IPS DF 6.9 (cell line): ENCODE results near the gene TEC.
"Not testable (repeated sequence)": the region's sequence is repeated elsewhere in the genome, so short reads cannot be mapped to it uniquely, and the experiment has no call there.

ENCODE experiments used
- DNase-seq: peaks from one replicate; pipeline ENCODE4 v3.0.0-alpha.2; 2013; ENCODE audit warnings: low read depth, low spot score
- H3K27ac ChIP-seq: one replicate; pipeline ENCODE4 v1.5.1; 2013; ENCODE audit warnings: low read length, control low read depth
- H3K27me3 ChIP-seq: 2 replicates; pipeline ENCODE4 v1.6.1; 2013; ENCODE audit warnings: mild to moderate bottlenecking, low read length; ENCODE audit not compliant: control insufficient read depth, insufficient read depth
- H3K36me3 ChIP-seq: 2 replicates; pipeline ENCODE4 v1.6.1; 2013; ENCODE audit warnings: low read length; ENCODE audit not compliant: control insufficient read depth, insufficient read depth
- H3K4me1 ChIP-seq: 2 replicates; pipeline ENCODE4 v1.6.1; 2013; ENCODE audit warnings: low read length; ENCODE audit not compliant: control insufficient read depth, insufficient read depth
- H3K4me3 ChIP-seq: 2 replicates; pipeline ENCODE4 v1.5.1; 2013; ENCODE audit warnings: mild to moderate bottlenecking, low read length
- H3K9me3 ChIP-seq: 2 replicates; pipeline ENCODE4 v1.6.1; 2013; ENCODE audit warnings: low read length, inconsistent platforms; ENCODE audit not compliant: control insufficient read depth, insufficient read depth
- WGBS: extraction: QIAGEN DNeasy Blood & Tissue Kit; methylation state at CpG from one replicate; pipeline ENCODE4 v1.1.7; 2013; ENCODE audit warnings: mixed read lengths, missing lambda C conversion rate; ENCODE audit not compliant: insufficient read length, insufficient coverage; 5-methylcytosine and 5-hydroxymethylcytosine counted together

The TEC gene

DNA sequence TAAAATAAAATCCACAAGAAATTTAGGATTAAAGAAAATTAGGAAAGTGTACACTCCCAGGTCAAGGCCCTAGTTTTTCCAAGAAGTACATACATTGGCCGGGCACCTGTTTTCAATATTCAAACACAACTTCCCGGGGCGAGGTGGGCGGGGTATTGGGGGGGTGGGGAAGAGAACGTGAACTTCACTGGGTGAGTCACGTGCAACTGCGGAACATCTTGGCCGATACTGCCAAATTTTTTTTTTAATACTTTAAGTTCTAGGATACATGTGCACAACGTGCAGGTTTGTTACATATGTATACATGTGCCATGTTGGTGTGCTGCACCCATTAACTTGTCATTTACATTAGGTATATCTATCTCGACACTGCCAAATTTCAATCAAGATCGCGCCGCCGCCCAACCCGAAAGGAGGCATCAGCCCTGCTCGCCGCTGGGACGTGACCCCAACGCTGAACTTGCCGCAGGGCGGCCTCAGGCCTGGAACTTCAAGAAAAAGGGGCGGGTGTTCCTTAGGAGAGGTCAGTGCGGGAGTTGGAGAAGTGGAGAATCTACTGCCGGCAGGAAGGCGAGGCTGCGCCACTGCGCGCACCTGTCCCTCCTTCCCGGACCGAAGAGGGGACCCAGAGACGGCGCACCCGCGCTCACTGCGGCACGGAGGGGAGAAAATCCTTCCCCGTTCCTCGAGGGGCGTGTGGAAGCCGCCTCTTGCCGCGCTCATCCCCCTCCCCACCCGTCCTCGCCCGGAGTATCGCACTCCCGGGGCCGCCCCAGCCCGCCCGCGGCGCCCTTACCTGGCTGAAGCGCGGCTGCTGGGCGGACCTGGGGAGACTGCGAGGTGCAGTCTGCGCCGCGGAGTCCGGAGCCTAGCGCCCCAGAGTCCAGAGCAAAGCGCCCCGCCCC lies at the start of gene TEC:
TEC (minus strand) TSS at position 883 of the 905 bp plus-strand sequence. CDS start 41,224 bp downstream, outside the sequence.
- Histone ChIP-seq H3K36me3 (no peaks in the 10 kb centered on the region), H3K27me3 (no peaks in the 10 kb centered on the region), H3K27ac (no peak within 1 kb of the TSS), H3K4me3 (peak within 1 kb of the TSS; percentile 57), H3K9me3 (no peaks in the 10 kb centered on the region), H3K4me1 (no peaks in the 10 kb centered on the region)
- DNase-seq: no peak
- no CpG with 5 or more reads among the region's 63 CpGs for whole genome bisulfite sequencing

DNA sequence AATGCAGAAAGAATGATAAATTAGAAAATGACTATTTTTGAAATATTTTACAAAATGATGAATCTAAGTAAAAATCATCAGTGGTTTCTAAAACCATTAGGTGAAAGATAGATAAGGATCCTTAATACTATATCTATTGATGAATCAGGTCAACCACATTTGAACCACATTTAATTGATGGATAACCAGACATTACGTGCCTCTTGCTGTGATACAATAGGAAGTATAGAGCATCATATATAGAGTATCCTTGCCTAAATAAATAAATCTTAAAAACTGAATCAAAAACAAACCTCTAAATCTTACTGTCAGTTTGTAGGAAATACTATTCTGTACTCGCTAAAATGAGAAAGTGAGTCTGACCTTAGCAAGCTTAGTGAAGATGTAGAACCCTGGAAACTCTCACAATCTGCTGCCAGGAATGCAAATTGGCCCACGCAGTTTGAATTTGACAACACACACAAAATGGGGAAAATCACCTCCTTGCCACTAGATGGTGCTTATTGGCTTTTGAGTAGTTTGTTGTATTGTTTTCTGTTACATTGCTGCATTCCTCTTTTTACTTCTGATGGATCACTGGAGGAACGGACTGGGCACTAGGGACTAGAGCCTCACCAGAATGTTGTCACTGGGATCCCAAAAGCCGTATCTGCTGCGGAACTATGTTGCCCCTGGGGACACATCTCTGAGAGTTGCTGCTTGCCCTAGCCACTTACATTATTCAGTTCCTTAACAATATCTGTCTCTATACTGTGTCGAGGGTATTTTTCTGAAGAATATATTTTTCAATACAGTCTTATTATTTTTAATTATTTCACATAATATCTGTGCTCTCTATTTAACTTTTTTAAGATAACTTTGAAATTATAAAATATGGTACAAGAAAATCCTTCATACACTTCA lies 46.3 kb upstream of the TEC start:
- H3K36me3 ChIP-seq: no peaks in the 10 kb centered on the region
- H3K9me3 ChIP-seq: no peaks in the 10 kb centered on the region
- H3K27me3 ChIP-seq: no peaks in the 10 kb centered on the region
- H3K4me3 ChIP-seq: no peak overlapping the region
- no CpG with 5 or more reads among the region's 7 CpGs for WGBS
- no peak overlapping the region for H3K27ac ChIP-seq
- no peak for DNase-seq
- H3K4me1 ChIP-seq: no peaks in the 10 kb centered on the region

DNA sequence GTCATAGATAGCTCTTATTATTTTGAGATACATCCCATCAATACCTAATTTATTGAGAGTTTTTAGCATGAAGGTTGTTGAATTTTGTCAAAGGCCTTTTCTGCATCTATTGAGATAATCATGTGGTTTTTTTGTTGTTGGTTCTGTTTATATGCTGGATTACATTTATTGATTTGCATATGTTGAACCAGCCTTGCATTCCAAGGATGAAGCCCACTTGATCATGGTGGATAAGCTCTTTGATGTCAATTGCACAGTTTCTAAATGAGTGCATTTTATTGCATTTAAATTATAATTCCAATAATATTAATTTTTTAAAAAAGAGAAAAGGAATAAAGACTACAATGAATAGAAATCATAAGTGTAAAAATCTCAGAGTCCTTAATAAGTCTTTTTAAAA lies 45.1 kb upstream of the TEC start:
- DNase-seq, H3K36me3 ChIP-seq, H3K9me3 ChIP-seq, H3K27ac ChIP-seq, H3K4me3 ChIP-seq, H3K27me3 ChIP-seq, H3K4me1 ChIP-seq: not testable (repeated sequence)

DNA sequence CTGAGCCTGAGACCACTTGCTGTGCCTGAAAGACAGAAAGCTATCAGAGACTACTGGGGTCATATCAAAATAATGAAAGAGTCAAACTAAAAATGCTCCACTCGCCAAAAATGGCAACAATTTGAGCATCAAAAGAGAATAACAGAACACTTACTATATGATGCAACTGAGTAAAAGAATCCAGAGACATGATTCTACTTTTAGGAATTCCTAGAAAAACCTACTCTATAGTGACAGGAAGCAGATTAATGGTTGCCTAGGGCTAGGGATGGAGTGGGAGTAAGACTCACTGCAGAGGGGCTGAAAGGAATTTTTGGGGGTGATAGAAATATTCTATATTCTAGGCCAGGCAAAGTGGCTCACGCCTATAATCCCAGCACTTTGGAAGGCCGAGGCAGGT lies 42.3 kb upstream of the TEC start:
- no peaks in the 10 kb centered on the region for H3K36me3 ChIP-seq
- DNase-seq: no peak
- no peaks in the 10 kb centered on the region for H3K9me3 ChIP-seq
- WGBS: no CpG with 5 or more reads among the region's 3 CpGs
- no peak overlapping the region for H3K4me3 ChIP-seq
- H3K27ac ChIP-seq: no peak overlapping the region
- H3K27me3 ChIP-seq: no peaks in the 10 kb centered on the region
- H3K4me1 ChIP-seq: no peaks in the 10 kb centered on the region

DNA sequence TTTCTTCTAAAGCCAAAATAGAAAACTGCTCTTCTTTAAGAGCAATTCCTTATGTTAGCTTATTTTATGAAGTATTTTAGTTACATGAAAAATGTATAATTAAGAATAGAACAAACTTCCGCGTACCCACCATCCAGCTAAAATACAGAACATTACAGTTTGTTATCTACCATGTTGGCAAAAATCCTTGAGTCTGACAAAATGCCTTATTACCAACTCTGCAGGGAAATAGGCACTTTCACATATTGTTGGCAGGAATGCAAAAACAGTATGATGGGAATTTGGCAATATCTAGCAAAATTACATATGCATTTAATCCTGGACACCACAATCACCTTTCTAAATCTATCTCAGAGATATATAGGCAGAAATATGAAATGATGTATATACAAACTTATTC lies 39.3 kb upstream of the TEC start:
- WGBS: no CpG with 5 or more reads among the region's 2 CpGs
- no peaks in the 10 kb centered on the region for H3K36me3 ChIP-seq
- no peak overlapping the region for H3K4me3 ChIP-seq
- H3K27ac ChIP-seq: no peak overlapping the region
- DNase-seq: no peak
- no peaks in the 10 kb centered on the region for H3K9me3 ChIP-seq
- no peaks in the 10 kb centered on the region for H3K27me3 ChIP-seq
- H3K4me1 ChIP-seq: no peaks in the 10 kb centered on the region

DNA sequence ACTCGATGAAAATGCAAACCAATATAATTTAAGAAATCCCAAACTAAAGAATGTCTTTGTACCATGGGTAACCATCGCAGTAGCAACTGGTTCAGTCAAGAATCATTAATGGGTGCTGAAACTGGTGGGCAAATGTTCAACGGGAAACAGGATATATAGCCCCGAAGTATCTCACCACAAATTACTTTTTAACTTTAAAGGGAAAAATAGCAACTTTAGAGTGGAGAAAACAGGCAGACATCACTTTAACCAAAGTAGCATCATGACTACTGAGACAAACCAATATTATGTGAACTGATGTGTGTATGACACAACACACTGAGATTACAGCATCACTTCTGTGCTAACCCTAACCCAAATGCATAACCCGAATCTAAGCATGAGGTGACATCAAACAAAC lies 37.9 kb upstream of the TEC start:
- Histone ChIP-seq H3K4me3 (no peak overlapping the region), H3K27ac (no peak overlapping the region), H3K36me3 (no peaks in the 10 kb centered on the region), H3K9me3 (no peaks in the 10 kb centered on the region), H3K4me1 (no peaks in the 10 kb centered on the region), H3K27me3 (no peaks in the 10 kb centered on the region)
- no peak for DNase-seq
- WGBS: no CpG with 5 or more reads among the region's 5 CpGs

DNA sequence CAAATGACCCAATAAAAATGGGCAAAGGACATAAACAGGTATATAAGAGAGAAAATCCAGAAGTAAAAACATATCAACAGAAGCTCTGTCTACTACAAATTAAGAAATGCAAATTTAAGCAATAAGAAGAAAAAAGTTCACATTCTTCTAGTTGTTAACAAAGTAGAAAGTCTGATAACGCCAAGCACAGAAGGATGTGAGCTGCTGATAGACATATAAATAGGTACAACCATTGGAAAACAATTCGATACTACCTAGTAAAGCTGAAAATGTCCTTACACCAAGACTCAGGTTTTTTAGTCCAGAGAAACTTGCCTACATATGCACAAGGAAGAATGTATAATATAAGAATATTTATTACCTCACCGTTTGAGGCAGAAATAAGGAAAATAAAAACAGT lies 35.9 kb upstream of the TEC start:
- no peak for DNase-seq
- Histone ChIP-seq H3K27ac (no peak overlapping the region), H3K27me3 (no peaks in the 10 kb centered on the region), H3K4me3 (no peak overlapping the region), H3K36me3 (no peaks in the 10 kb centered on the region), H3K9me3 (no peaks in the 10 kb centered on the region), H3K4me1 (no peaks in the 10 kb centered on the region)
- no CpG with 5 or more reads among the region's 3 CpGs for WGBS

DNA sequence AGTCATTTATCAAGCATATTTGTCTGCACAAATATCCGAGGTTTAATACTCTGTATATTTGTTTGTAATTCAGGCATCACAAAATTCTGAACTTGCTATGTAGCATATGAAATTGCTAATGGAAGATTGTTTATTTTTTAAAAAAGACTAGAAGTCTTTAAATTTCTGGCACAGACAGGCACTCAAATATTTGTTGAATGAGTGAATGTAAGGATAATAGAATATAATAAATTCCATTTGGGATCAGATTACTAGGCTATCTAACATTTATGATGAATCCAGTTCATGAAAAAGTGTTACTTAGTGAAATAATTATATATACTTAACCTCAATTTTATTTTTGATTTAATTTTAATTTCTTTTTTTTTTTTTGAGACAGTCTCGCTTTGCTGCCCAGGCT lies 30.4 kb upstream of the TEC start:
- H3K36me3 ChIP-seq: no peaks in the 10 kb centered on the region

DNA sequence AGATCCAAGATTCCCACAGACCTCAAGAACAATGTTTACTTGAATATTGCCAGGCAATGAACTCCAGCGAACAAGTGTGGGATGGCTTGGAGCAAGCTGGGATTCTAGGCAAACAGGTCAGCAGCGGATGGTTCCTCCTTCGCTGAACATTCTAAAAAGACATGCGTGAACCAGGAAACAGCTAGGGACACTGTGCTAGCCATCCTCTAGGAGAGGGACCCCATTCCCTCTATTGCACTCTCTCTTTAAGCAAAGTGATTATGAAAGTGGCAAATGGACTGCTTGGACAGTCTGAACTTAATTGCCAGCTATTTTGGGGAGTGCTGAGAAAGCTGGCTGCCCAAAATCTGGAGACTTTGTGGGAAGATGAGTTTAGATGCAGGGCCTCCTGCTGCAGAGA lies 29.9 kb upstream of the TEC start:
- Histone ChIP-seq H3K27ac (no peak overlapping the region), H3K4me1 (no peaks in the 10 kb centered on the region), H3K4me3 (no peak overlapping the region), H3K27me3 (no peaks in the 10 kb centered on the region), H3K36me3 (no peaks in the 10 kb centered on the region), H3K9me3 (no peaks in the 10 kb centered on the region; the same call in 1 of the 2 replicates)
- WGBS: no CpG with 5 or more reads among the region's 4 CpGs
- no peak for DNase-seq

More for the DNA sequence above, 30.4 kb upstream of the TEC start:
- Histone ChIP-seq H3K4me1 (no peaks in the 10 kb centered on the region), H3K9me3 (no peaks in the 10 kb centered on the region), H3K27me3 (no peaks in the 10 kb centered on the region), H3K27ac (no peak overlapping the region), H3K4me3 (no peak overlapping the region)
- no peak for DNase-seq
- WGBS: no CpG with 5 or more reads among the region's 2 CpGs

DNA sequence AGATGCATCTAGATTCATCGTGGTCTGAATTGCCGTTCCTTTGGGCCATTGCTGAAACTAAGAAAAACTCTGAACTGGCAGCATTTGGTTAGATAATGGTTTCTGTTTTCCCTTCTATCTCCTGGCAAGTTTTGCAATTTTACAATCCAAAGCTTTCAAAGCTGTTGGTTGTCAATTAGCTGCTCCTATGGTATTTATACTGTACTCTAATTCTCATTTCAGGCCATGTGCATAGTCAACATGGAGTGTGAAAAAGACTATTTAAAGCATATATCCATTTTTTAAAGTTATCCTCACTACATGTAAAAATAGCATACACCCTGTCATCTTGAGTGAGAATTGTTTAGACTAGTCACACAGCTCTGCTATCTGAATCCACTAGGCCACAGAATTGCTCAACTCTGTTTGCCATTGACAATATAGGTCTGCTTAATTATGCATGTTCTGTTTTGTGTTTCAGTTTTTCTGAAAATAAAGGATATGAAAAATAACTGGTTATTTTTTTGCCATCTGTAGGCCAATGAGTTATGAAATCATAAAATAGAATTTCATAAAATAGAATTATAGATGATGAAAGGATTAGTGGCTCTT lies 27.7 kb upstream of the TEC start:
- H3K27ac ChIP-seq: no peak overlapping the region
- no peaks in the 10 kb centered on the region for H3K4me1 ChIP-seq
- H3K36me3 ChIP-seq: no peaks in the 10 kb centered on the region
- no peaks in the 10 kb centered on the region; the same call in 1 of the 2 replicates for H3K9me3 ChIP-seq
- no peaks in the 10 kb centered on the region for H3K27me3 ChIP-seq
- WGBS: no CpG with 5 or more reads among the region's 2 CpGs
- H3K4me3 ChIP-seq: no peak overlapping the region
- no peak for DNase-seq
